Caki2 (cell line): Measurements from ENCODE around the gene ZNF718. TPM values are rescaled to one million over a fixed set of nuclear protein-coding genes. Genes with fewer than 3 reads are reported as not detected.
A peak's percentile ranks its signal among the peaks of the same experiment; 100 is the strongest.
"Not testable (repeated sequence)": the region's sequence is repeated elsewhere in the genome, so short reads cannot be mapped to it uniquely, and the experiment has no call there.

Source experiments
- DNase-seq: peaks from one replicate; pipeline ENCODE4 v3.0.0-alpha.2; 2015; ENCODE audit warnings: low read depth
- in situ Hi-C: cut with HindIII; loops from 2 replicates; pipeline ENCODE4 v1.10.0; 2016; ENCODE audit warnings: low sequenced_read_pairs, low pct_unique_long_range_greater_than_20kb, mixed read lengths
- total RNA-seq: library from RNA; depleted of rRNA; stranded (reverse); fragments of >200 nt; shearing (Covaris generic); gene quantifications from 2 replicates; pipeline ENCODE4 v1.2.3, GENCODE V29; 2014; ENCODE audit warnings: low replicate concordance; rRNA removed

ZNF718 gene
- total RNA-seq = 2.9 and 4.4 TPM in 2 replicates

DNA sequence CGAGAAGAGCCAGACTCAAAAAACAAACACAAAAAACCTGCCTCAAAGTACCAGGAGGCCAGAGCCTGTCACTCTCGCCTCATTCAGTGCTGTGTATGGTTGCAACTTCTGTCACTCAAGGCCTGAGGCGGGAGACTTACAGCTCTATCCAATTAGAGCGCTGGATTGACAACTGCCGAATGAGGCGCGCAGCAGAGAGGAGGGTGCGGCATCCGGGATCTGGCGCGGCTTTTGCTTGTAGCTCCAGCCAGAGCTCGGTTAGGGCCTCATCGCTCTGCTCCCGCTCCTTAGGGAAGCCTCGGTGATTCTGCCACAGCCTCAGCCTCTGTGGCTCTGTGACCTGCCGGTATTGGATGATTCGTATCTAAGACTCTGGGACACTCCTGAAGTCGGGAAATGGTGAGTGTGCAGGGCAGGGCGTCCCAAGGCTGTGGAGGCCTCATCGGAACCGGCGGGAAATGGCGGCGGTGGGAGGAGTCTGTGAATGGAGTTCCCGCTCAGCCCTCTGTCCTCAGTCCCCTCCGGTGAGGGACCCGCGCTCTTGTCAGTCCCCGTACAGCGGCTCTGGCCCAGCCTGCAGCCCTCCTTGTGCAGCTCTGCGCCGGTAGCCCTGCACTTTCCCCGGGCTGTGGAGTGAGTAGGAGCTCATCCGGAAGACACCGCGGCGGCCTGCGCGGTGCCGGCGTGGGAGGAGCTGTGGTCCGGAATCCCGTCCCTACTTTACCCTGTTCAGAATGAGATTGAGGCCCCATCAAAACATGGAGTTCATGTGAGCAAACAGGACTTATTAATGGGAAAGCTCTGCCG is at the start of gene ZNF718:
Gene ZNF718, plus strand, starts transcription at position 227 of the 807 bp plus-strand sequence. Its CDS starts 170 bp downstream, at position 397.
- in situ Hi-C loops = no loop called here
- DNase-seq = peak; percentile 95

- in situ Hi-C loops = no loop called here
- DNase-seq = no peak
These were observed 38.4 kb upstream of the ZNF718 start for GRCh38 chr4:85951-86350.

DNA sequence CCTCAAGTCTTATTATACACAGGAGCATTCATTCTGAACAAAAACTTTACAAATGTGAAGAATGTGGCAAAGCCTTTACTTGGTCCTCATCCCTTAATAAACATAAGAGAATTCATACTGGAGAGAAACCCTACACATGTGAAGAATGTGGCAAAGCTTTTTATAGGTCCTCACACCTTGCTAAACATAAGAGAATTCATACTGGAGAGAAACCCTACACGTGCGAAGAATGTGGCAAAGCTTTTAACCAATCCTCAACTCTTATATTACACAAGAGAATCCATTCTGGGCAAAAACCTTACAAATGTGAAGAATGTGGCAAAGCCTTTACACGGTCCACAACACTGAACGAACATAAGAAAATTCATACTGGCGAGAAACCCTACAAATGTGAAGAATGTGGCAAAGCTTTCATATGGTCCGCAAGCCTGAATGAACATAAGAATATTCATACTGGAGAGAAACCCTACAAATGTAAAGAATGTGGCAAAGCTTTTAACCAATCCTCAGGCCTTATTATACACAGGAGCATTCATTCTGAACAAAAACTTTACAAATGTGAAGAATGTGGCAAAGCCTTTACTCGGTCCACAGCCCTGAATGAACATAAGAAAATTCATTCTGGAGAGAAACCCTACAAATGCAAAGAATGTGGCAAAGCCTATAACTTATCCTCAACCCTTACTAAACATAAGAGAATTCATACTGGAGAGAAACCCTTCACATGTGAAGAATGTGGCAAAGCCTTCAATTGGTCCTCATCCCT is 37.6 kb upstream of the ZNF718 start:
- in situ Hi-C loops = not testable (repeated sequence)

GRCh38 chr4:98386-98785 is 25.9 kb upstream of the ZNF718 start:
- DNase-seq = no peak
- in situ Hi-C loops = no loop called here

More for the DNA sequence above, 37.6 kb upstream of the ZNF718 start:
- not testable (repeated sequence) for DNase-seq

- in situ Hi-C loops = no loop called here
- DNase-seq = no peak
These were observed 24.4 kb upstream of the ZNF718 start for GRCh38 chr4:99863-100262.

- no peak for DNase-seq
- in situ Hi-C loops = no loop called here
These were observed 17.2 kb upstream of the ZNF718 start for GRCh38 chr4:107083-107443.

DNA sequence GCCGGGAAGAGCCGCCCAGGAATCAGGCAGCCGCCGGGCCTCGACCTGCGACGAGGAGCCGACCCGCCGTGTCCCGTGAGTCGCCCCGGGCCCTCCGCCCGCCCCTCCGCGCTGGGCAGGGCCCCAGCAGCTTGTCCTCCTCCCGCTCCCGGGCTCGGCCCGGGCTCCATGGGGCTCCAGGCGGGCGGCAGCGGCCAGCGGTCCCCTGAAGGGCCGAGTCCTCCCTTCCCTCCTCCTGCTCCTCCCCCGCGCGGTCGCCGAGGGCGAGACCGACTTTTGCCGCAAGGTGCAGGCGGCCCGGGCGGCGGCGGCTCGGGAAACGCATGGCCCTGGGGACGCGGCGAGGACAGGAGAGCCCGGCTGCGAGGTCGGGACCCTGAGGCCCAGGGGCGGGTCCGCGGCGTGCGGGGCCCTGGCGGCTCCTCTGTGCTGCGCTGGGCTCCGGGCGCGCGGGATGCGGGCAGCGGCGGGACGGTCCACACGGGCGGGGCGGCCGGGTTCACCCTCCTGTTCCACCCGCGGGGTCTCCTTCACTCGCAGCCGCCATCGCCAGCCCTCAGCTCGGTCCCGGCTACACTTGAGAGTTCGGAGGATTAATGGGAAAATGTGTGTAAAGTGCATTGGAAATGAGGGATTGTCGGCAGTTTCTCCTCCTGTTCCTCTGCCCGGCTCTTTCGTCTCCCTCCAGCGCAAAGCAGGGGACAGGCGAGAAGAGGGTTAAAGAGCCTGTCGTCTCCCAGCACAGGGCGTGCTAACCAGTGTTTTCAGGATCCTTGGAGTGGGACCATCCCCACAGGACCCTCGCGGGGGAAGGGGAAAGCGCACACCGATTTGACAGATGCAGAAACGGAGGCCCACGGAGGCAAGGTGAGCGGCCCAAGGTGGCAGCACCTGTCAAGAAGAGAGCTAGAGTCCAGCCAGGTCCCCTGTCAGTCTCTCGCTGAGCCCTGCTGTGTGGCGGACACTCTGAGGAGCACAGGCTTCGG is 16.6 kb upstream of the ZNF718 start:
- in situ Hi-C loops = no loop called here
- no peak for DNase-seq

DNA sequence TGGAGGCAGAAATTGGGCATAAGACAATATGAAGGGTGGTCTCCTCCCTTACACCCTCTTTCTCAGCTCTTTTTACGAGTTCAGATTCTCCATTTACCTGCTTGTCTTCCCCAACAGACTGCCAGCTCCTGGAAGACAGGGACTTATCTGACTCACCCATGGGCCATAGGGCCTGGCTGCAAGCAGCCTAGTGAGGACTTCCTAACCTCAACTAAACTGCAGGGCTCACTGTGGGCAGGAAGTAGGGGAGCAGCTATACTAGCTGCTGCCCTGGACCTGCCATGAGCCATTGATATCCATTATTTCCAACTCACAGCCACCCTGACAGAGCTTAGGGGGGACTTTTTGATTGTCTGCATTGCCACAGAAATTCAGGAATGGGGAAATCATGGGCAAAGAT is 11.5 kb upstream of the ZNF718 start:
- no peak for DNase-seq
- in situ Hi-C loops = no loop called here

DNA sequence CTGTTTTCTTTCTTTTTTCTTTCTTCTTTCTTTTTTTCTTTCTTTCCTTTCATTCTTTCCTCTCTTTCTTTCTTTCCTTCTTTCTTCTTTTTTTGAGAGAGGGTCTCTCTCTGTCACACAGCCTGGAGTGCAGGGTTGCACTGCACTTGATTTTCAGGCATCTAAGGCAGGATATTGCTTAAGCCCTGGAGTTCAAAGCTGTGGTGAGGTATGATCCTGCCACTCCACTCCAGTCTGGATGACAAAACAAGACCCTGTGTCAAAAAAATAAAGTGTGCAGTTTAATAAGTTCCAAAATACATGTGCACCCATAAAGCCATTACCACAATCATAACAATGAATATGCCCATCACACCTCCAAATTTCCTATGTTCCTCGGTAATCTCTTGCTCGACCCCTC is 10.6 kb upstream of the ZNF718 start:
- in situ Hi-C loops = no loop called here
- DNase-seq = no peak

GRCh38 chr4:114149-114548 is 10.2 kb upstream of the ZNF718 start:
- DNase-seq = no peak
- in situ Hi-C loops = no loop called here

DNA sequence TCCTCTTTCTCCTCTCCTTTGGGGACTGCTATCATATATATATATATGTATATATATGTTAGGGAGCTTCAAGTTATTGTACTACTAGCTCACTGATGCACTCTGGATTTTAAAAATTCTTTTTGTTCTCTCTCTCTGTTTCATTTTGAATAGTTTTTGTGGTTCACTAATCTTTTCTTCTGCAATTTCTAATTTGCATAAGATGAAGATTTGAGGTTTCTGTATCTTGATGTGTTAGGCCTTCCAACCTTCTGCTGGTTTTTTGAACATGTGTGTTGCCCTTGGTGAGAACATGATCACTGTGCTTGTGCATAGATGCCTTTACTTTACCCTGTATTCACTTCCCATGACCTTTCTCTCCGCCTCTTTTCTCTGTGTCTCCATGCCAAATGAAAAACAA is 7.8 kb upstream of the ZNF718 start:
- in situ Hi-C loops = no loop called here
- DNase-seq = no peak

GRCh38 chr4:120616-121015 is 3.7 kb upstream of the ZNF718 start:
- DNase-seq = no peak
- in situ Hi-C loops = no loop called here

DNA sequence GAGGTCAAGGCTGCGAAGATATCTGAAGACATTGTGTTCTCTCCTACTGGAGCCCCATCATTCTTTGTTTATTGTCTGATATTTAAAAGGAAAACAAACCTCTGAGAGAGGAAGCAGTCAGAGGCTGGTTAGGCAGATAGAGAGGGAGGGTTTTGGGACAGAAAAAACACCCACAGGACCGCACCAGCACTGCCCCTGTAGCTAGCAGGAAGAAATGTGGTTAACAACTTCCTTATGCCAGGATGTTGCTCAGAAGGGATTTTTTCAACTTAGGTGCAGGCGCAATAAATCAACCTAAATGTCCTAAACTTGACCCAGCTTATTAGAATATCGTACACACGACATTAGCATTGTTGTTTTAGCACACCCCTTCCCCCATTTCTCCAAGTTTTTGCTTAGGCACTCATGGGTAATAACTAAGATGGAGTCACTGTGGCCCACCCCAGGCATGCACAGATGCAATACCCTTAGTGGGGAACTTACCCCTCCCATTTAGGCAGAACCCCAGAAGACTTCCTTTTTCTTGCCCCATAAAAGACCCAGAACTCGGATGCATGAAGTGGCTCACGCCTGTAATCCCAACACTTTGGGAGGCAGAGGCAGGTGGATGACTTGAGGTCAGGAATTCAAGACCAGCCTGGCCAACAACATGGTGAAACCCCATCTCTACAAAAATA is 2.8 kb upstream of the ZNF718 start:
- DNase-seq = no peak
- in situ Hi-C loops = no loop called here

- DNase-seq, in situ Hi-C loops: not testable (repeated sequence)
These were observed 403 bp upstream of the ZNF718 start for GRCh38 chr4:123922-124274.

- peak; percentile 65 for DNase-seq
- in situ Hi-C loops = no loop called here
These were observed 930 bp downstream of the ZNF718 start for GRCh38 chr4:125091-125771.

DNA sequence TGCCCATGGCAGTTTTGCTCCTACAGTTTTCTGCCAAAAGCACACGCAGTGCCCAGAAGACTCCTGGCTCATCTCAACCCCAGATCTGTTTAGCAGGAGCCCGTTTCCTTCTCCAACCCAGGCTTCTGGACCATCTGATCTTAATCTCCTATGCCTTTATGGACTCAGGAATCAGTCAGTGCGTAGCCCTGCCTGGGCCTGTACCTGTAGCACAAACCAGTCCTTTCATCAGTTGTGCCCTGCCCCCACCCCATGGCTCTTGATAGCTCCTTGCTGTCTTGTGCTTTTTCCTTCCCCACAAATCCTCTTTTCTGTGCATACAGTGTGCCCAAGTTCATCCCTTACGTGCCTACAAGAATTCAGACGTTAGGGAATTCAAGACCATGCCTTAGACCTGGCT is 1.5 kb downstream of the ZNF718 start:
- no peak for DNase-seq
- in situ Hi-C loops = no loop called here

DNA sequence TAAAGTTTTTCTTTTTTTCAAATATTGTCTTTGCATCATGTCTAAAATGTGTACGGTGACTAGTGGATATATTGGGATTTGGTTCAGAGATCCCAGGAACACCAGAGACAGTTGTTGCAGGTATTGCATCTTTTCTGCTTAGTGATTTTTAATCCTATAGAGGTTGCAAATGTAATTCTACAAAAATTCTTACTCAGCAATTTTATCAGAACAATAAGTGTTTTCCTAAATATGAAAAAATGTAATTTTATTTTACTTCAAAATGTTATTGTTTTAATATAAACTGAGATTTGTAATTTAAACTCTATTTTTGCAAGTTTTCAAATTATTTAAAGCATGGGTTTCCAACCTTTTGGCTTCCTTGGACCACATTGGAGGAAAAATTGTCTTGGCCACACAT is 8.2 kb downstream of the ZNF718 start:
- in situ Hi-C loops = no loop called here
- DNase-seq = no peak
